Effector memory CD8-positive, alpha-beta T cell (primary cell): ENCODE data around the gene RTN1.

Experiments
- ATAC-seq: fragments of 150-1000 bp; cut with Tn5 transposase; replicated peaks from 2 replicates; pipeline ENCODE4 v1.10.0; 2021; ENCODE audit warnings: mild to moderate bottlenecking, moderate library complexity
- DNase-seq, 3 experiments: peaks; one replicate each; pipeline ENCODE4 v3.0.0; 2021
- H3K27ac Mint-ChIP-seq, 2 donors: one replicate each; pipeline ENCODE4 v1.8.0; 2022; ENCODE audit warnings: mild to moderate bottlenecking in 2 of 2, mixed read lengths in 2 of 2, moderate library complexity in 2 of 2
- H3K27me3 Mint-ChIP-seq, 2 donors: one replicate each; pipeline ENCODE4 v1.8.0; 2022; ENCODE audit warnings: mixed read lengths in 2 of 2
- H3K36me3 Mint-ChIP-seq: one replicate; pipeline ENCODE4 v1.8.0; 2022; ENCODE audit warnings: mild to moderate bottlenecking, moderate library complexity, mixed read lengths; ENCODE audit not compliant: insufficient read depth
- H3K4me1 Mint-ChIP-seq, 2 donors: one replicate each; pipeline ENCODE4 v1.8.0; 2022; ENCODE audit warnings: low read depth in 2 of 2, mixed read lengths in 2 of 2
- H3K4me3 Mint-ChIP-seq, 2 donors: one replicate each; pipeline ENCODE4 v1.8.0; 2022; ENCODE audit warnings: mild to moderate bottlenecking in 2 of 2, mixed read lengths in 2 of 2, moderate library complexity in 2 of 2
- H3K9me3 Mint-ChIP-seq, 2 donors: one replicate each; pipeline ENCODE4 v1.8.0; 2022; ENCODE audit warnings: mixed read lengths in 2 of 2

Gene RTN1

DNA sequence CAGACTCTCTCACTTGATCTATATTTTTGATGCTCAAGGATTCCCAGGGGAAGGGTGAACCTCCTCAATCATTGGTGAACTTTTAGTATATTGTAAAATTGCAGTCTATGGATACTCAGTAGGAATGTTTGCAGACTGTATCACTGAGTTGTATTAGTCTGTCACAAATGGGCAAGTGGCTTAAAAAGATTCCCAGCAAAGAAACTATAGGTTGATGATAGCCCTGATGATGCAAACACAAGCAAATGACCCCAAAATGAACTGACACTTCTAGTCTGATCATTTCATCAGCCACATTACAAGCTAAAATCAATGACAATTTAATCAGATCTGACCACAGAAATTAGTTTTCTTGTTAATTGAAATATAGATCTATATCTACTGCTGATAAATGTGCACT is 59.5 kb downstream of the RTN1 start:
- ATAC-seq (no peak), DNase-seq (no peak)
- Mint-ChIP-seq H3K4me3 (no peak overlapping the region), H3K9me3 (peaks cover 0 to 2% of the 10 kb centered on the region in 2 donors), H3K27ac (no peak overlapping the region), H3K27me3 (peaks cover 0 to 10% of the 10 kb centered on the region in 2 donors), H3K4me1 (no peaks in the 10 kb centered on the region), H3K36me3 (no peaks in the 10 kb centered on the region)

- Mint-ChIP-seq H3K36me3 (no peaks in the 10 kb centered on the region), H3K4me1 (no peaks in the 10 kb centered on the region), H3K9me3 (no peaks in the 10 kb centered on the region), H3K27ac (no peak overlapping the region), H3K27me3 (peaks cover 0 to 8% of the 10 kb centered on the region in 2 donors), H3K4me3 (no peak overlapping the region)
- no peak for DNase-seq
- ATAC-seq: no peak
Measured at GRCh38 chr14:59803052-59803540, 67.5 kb downstream of the RTN1 start.

GRCh38 chr14:59788176-59788575 is 82.4 kb downstream of the RTN1 start:
- H3K27me3 Mint-ChIP-seq: no peaks in the 10 kb centered on the region
- H3K4me3 Mint-ChIP-seq: no peak overlapping the region
- H3K36me3 Mint-ChIP-seq: no peaks in the 10 kb centered on the region
- H3K9me3 Mint-ChIP-seq: no peaks in the 10 kb centered on the region
- H3K27ac Mint-ChIP-seq: no peak overlapping the region
- ATAC-seq (no peak), DNase-seq (no peak)
- H3K4me1 Mint-ChIP-seq: no peaks in the 10 kb centered on the region

DNA sequence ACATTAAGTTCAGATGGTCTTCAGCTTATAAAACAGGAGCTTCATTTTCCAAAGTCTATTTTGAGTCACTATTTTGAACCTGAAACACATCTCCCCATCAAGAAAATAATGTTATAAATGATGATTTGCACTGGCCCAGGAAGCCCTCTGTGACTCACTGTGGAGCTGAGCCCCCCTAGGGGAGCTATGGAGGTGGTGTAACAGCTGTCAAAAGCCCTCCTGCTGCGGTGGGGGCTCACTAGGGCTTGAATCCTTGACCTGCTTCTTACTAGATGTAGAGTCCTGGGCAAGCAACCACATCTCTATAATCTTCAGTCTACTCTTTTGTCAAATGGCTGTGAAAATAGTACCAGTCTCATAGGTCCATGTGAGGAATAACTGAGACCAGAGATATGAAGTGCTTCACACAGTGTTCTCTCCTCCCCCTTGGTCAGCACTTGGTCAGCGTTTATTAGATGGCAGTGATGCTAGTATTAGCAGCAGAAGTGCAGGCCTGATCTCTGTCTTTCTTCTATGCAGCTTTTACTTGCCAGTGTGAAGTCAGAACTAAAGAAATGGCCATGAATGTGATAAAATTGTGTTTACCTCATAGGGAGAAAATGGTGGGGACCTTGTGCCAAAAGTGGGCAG is 83.4 kb downstream of the RTN1 start:
- no peak for ATAC-seq
- H3K36me3 Mint-ChIP-seq: no peaks in the 10 kb centered on the region
- no peaks in the 10 kb centered on the region for H3K9me3 Mint-ChIP-seq
- no peak for DNase-seq
- H3K4me1 Mint-ChIP-seq: no peaks in the 10 kb centered on the region
- no peak overlapping the region for H3K27ac Mint-ChIP-seq
- H3K4me3 Mint-ChIP-seq: no peak overlapping the region
- no peaks in the 10 kb centered on the region for H3K27me3 Mint-ChIP-seq

DNA sequence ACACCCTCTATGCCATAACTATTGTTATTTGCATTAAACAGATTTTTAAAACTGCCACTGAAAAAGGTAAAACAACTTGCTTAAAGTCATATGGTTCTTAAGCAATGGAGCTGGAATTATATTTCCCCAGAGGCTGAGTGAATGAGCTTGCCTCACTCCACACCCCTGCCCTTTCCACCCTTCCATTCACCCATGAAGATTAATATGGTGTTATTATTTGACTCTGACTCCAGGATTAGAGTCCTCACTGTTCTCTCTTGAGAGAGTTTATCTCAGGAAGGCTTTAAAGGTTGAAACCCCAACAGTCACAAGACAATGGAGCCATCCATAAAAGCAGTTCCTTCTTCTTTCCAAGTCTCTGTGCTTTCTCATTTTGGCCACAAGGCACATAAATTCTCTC is 84.9 kb downstream of the RTN1 start:
- no peak overlapping the region for H3K4me3 Mint-ChIP-seq
- no peaks in the 10 kb centered on the region for H3K27me3 Mint-ChIP-seq
- H3K4me1 Mint-ChIP-seq: no peaks in the 10 kb centered on the region
- no peaks in the 10 kb centered on the region for H3K9me3 Mint-ChIP-seq
- ATAC-seq (no peak), DNase-seq (no peak)
- H3K27ac Mint-ChIP-seq: no peak overlapping the region
- no peaks in the 10 kb centered on the region for H3K36me3 Mint-ChIP-seq

DNA sequence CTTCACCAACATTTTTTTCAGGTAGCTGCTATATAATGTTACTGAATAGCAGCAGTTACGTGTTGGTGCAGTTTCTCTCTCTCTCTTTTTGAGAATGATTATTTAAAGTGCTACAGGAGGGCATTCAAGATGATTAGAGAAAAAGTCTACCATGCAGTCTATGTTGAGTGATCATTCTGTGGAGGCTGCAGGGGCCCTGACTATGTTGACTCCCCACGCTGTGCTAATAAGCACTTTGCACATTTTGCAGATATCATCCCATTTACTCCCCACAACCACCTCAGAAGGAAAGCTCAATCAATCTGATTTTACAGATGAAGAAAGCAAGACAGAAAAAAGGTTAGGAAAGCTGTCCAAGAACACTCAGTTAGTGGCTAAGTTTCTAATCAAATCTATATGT is 87.8 kb downstream of the RTN1 start:
- no peak for ATAC-seq
- Mint-ChIP-seq H3K27ac (no peak overlapping the region), H3K4me1 (no peaks in the 10 kb centered on the region), H3K4me3 (no peak overlapping the region), H3K36me3 (no peaks in the 10 kb centered on the region), H3K9me3 (peaks cover 0 to 1% of the 10 kb centered on the region in 2 donors), H3K27me3 (peaks cover 7 to 13% of the 10 kb centered on the region in 2 donors)
- no peak for DNase-seq

DNA sequence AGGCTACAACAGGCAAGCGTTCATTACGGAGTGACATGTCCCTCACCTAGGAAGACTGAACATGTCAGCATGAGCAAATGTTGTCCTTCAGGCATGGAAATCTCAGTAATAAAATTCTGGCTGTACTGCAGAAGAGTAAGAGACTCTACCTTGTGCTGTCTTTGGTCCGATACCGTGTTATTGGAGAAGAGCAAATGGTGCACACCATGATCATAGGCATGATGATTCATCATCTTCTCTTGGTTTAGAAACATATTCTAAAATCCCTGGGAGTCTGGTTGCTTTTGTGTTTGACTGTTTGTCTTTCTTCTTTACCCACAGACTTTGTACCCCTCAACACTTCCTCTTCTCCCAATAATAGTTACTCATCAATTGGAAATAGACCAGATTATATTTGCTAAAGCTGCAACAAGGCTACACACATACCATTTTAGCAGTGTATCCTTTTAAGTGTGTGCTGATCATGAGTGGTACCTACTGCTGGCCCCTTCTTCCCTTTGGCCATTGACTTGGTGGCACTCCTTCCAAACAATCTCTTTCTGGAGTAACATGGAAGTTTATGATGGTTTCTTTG is 93.5 kb downstream of the RTN1 start:
- H3K27ac Mint-ChIP-seq: no peak overlapping the region
- H3K4me3 Mint-ChIP-seq: no peak overlapping the region
- ATAC-seq (no peak), DNase-seq (no peak)
- peaks cover 0 to 1% of the 10 kb centered on the region in 2 donors for H3K9me3 Mint-ChIP-seq
- no peaks in the 10 kb centered on the region for H3K36me3 Mint-ChIP-seq
- H3K4me1 Mint-ChIP-seq: no peaks in the 10 kb centered on the region
- peaks cover 7 to 13% of the 10 kb centered on the region in 2 donors for H3K27me3 Mint-ChIP-seq

DNA sequence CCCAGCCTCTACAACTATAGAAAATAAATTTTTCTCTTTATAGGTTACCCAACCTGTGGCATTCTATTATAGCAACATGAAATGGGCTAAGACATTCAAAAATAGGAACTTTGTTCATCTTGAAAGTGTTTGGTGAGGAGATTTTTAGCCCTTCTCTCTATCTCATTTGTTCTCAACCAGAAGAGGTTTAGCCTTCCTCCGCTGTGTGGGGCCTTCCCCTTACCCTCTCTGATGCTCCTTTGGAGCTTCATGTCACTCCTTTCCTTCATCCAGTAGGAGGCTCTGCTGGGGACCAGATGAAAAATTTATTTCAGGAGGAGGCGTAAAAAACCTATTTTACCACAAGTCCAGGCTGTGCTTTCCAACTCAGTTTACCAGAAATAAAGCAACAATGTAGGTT is 94.1 kb downstream of the RTN1 start:
- no peak for DNase-seq
- Mint-ChIP-seq H3K9me3 (peaks cover 0 to 1% of the 10 kb centered on the region in 2 donors), H3K4me3 (no peak overlapping the region), H3K4me1 (no peaks in the 10 kb centered on the region), H3K36me3 (no peaks in the 10 kb centered on the region), H3K27me3 (peaks cover 7 to 13% of the 10 kb centered on the region in 2 donors), H3K27ac (no peak overlapping the region)
- ATAC-seq: no peak

DNA sequence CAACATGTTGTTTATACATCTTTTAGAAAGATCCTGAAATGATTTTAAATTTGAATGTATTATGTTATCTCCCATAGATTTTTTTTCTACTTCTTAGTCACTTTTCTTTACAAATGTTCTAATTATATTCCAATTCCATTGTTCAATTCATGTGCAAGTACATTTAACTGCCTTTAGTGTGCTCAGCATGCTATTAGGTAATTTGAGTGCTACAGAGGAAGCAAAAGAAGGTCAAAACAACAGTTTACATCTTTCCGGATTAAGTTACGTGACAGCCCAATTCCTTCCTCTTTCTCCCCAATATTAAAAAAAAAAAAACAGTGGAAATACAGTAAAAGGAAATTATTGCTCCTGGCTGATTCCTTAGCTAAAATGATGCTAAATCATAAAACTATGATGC is 98.3 kb downstream of the RTN1 start:
- Mint-ChIP-seq H3K4me1 (no peaks in the 10 kb centered on the region), H3K9me3 (no peaks in the 10 kb centered on the region), H3K36me3 (no peaks in the 10 kb centered on the region), H3K27ac (no peak overlapping the region), H3K4me3 (no peak overlapping the region), H3K27me3 (peaks cover 0 to under 1% of the 10 kb centered on the region in 2 donors)
- ATAC-seq (no peak), DNase-seq (no peak)

DNA sequence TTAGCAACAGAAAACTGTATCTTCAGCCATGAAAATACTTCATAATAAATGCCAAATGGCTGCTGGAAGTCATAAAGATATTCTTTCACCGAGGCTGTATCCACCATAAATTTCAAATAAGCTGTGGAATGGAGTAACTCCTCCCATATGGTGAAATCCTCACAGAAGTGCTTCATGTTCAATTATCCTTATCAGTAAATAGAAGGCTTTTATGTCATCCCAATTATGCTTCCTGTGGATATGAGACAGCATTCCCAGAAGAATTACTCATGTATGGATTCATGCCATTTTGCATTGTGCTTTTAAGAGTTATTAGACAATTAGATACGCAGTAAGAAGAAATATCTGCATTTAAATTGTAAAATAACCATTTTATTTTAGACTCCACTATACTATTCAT is 99.0 kb downstream of the RTN1 start:
- Mint-ChIP-seq H3K27me3 (peaks cover 0 to 7% of the 10 kb centered on the region in 2 donors), H3K27ac (no peak overlapping the region), H3K4me1 (no peaks in the 10 kb centered on the region), H3K4me3 (no peak overlapping the region), H3K9me3 (no peaks in the 10 kb centered on the region), H3K36me3 (no peaks in the 10 kb centered on the region)
- DNase-seq (no peak), ATAC-seq (no peak)

DNA sequence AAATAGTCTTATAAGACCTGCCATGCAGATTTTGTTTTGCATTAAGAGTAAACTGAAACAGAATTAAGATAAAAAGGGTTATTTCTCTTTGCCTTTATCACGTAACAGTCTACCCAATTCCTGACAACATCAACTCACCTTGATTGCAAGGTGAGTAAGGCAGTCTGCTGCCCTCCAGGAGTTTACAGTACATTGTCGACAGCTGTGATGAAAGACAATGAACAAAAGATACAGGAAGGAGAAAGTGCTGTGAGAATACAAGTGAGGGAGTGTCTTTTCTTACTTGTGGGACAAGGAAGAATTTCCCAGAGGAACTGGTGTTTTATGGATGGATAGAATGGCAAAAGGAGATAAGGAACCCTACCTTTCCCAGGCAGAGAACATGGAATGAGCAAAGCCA is 101.0 kb downstream of the RTN1 start:
- Mint-ChIP-seq H3K36me3 (no peaks in the 10 kb centered on the region), H3K27ac (no peak overlapping the region), H3K4me1 (no peaks in the 10 kb centered on the region), H3K9me3 (no peaks in the 10 kb centered on the region), H3K27me3 (peaks cover 0 to 7% of the 10 kb centered on the region in 2 donors), H3K4me3 (no peak overlapping the region)
- DNase-seq: no peak
- no peak for ATAC-seq

DNA sequence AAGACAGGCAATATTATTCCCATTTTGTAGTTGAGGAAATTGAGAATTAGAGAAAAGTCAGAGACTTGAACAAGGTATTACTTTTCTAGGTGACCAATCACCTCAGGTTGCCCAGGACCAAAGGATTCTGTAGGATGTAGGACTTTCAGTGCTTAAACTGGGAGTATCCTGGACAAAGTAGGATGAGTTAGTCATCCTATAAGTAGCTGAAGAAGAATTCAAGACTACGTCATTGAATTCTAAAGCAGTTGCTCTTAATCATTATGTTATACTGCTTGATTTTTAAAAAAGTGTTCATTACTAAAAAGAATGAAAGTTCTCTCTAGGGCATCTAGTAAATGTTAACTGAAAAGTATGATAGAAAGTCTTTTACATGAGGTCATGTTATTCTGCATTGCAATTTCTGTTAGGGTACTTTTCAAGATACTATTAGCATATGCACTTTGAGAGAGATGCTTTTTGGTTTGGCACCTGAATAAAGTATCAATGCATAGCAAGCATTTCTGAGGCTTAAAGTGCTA is 101.7 kb downstream of the RTN1 start:
- Mint-ChIP-seq H3K27ac (no peak overlapping the region), H3K27me3 (peaks cover 0 to 7% of the 10 kb centered on the region in 2 donors), H3K36me3 (no peaks in the 10 kb centered on the region), H3K4me3 (no peak overlapping the region), H3K4me1 (no peaks in the 10 kb centered on the region), H3K9me3 (no peaks in the 10 kb centered on the region)
- DNase-seq (no peak), ATAC-seq (no peak)

- no peak overlapping the region for H3K4me3 Mint-ChIP-seq
- no peaks in the 10 kb centered on the region for H3K4me1 Mint-ChIP-seq
- H3K27ac Mint-ChIP-seq: no peak overlapping the region
- DNase-seq: no peak
- no peaks in the 10 kb centered on the region for H3K36me3 Mint-ChIP-seq
- ATAC-seq: no peak
- H3K27me3 Mint-ChIP-seq: peaks cover 0 to 9% of the 10 kb centered on the region in 2 donors
- H3K9me3 Mint-ChIP-seq: peaks cover 0 to 3% of the 10 kb centered on the region in 2 donors
Measured at GRCh38 chr14:59761851-59762250, 108.7 kb downstream of the RTN1 start.

GRCh38 chr14:59755409-59756135 is 115.0 kb downstream of the RTN1 start:
- DNase-seq: no peak

More at GRCh38 chr14:59755409-59756135, 115.0 kb downstream of the RTN1 start:
- Mint-ChIP-seq H3K36me3 (no peaks in the 10 kb centered on the region), H3K4me1 (no peaks in the 10 kb centered on the region), H3K4me3 (no peak overlapping the region), H3K27me3 (no peaks in the 10 kb centered on the region), H3K9me3 (peaks cover 0 to 3% of the 10 kb centered on the region in 2 donors), H3K27ac (no peak overlapping the region)
- ATAC-seq: no peak
